K562 (cell line): ENCODE measurements around the gene BLOC1S4. TPM values are rescaled to one million over a fixed set of nuclear protein-coding genes. Genes with fewer than 3 reads are reported as not detected.

Experiments
- ADNP ChIP-seq: fragments of 200-800 bp; sonication (Bioruptor generic); IDR thresholded peaks from 2 replicates; pipeline ENCODE4 v1.6.1; 2016; ENCODE audit warnings: missing genetic modification characterization, missing compliant biosample characterization
- ARHGAP35 ChIP-seq: fragments of 450-650 bp; IDR thresholded peaks from 2 replicates; pipeline ENCODE4 v1.6.1; 2018; ENCODE audit not compliant: partially characterized antibody
- CTBP1 ChIP-seq: fragments of 450-650 bp; IDR thresholded peaks from 2 replicates; pipeline ENCODE4 v1.6.1; 2016; ENCODE audit warnings: borderline replicate concordance
- DDX20 ChIP-seq: fragments of 450-650 bp; IDR thresholded peaks from 2 replicates; pipeline ENCODE4 v1.6.1; 2016; ENCODE audit warnings: missing genetic modification characterization, low read depth, mild to moderate bottlenecking, missing compliant biosample characterization, moderate library complexity
- FOXK2 ChIP-seq, 2 experiments: fragments of 450-650 bp; IDR thresholded peaks in 1 of 2; conservative IDR thresholded peaks in 1 of 2; 2 replicates each; pipeline ENCODE4 v1.6.1; 2016; ENCODE audit warnings: low read depth in 2 of 2, mild to moderate bottlenecking in 1 of 2
- GATAD2A ChIP-seq: fragments of 450-650 bp; IDR thresholded peaks from 2 replicates; pipeline ENCODE4 v1.6.1; 2017
- MAZ ChIP-seq, 2 experiments: fragments of 450-650 bp in 1 of 2; sonication (generic) in 1 of 2; formaldehyde crosslinking; IDR thresholded peaks in 1 of 2; conservative IDR thresholded peaks in 1 of 2; 2 replicates each; pipeline versions ENCODE4 v1.4.0 to v1.5.0; 2020; ENCODE audit warnings: mild to moderate bottlenecking in 1 of 2, missing genetic modification reagents in 1 of 2
- NRF1 ChIP-seq, 2 experiments: fragments of 450-650 bp; IDR thresholded peaks in 1 of 2; conservative IDR thresholded peaks in 1 of 2; 2 replicates each; pipeline ENCODE4 v1.6.1; 2014; ENCODE audit warnings: mild to moderate bottlenecking in 2 of 2
- NUFIP1 ChIP-seq: fragments of 450-650 bp; IDR thresholded peaks from 2 replicates; pipeline ENCODE4 v1.6.1; 2018; ENCODE audit not compliant: partially characterized antibody
- POLR3G ChIP-seq: IDR thresholded peaks from 2 replicates; pipeline ENCODE4 v1.6.1; 2011; ENCODE audit not compliant: insufficient read length, insufficient replicate concordance; ENCODE audit errors: extremely low read depth
- PTBP1 ChIP-seq: fragments of 200-400 bp; formaldehyde crosslinking; IDR thresholded peaks from 2 replicates; pipeline ENCODE4 v1.6.1; 2017; ENCODE audit warnings: low read depth, low read length
- PYGO2 ChIP-seq: fragments of 450-650 bp; IDR thresholded peaks from 2 replicates; pipeline ENCODE4 v1.6.1; 2016; ENCODE audit warnings: mild to moderate bottlenecking, missing genetic modification characterization, moderate library complexity, missing compliant biosample characterization
- RBM22 ChIP-seq: fragments of 200-400 bp; formaldehyde crosslinking; IDR thresholded peaks from 2 replicates; pipeline ENCODE4 v1.6.1; 2018; ENCODE audit warnings: low read length, low read depth; ENCODE audit not compliant: poor library complexity, severe bottlenecking
- SPI1 ChIP-seq: IDR thresholded peaks from 2 replicates; pipeline ENCODE4 v1.6.1; 2011; ENCODE audit warnings: low read depth, low read length, control low read depth, borderline replicate concordance
- TAF15 ChIP-seq: fragments of 200-400 bp; formaldehyde crosslinking; IDR thresholded peaks from 2 replicates; pipeline ENCODE4 v1.6.1; 2017; ENCODE audit warnings: mild to moderate bottlenecking, low read depth, low read length, moderate library complexity
- TBP ChIP-seq: optimal IDR thresholded peaks from 2 replicates; pipeline ENCODE3; 2011; ENCODE audit warnings: low read depth, low read length, improper control_type of control experiment
- TEAD4 ChIP-seq, 2 experiments: sonication (generic) in 1 of 2; formaldehyde crosslinking in 1 of 2; IDR thresholded peaks; 2 replicates each; pipeline versions ENCODE4 v1.6.1 to v1.8.0; 2012 to 2022; ENCODE audit warnings: borderline replicate concordance in 1 of 2, inconsistent platforms in 1 of 2, low read length in 1 of 2, mild to moderate bottlenecking in 1 of 2, missing genetic modification reagents in 1 of 2
- ZBTB17 ChIP-seq: fragments of 450-650 bp; formaldehyde crosslinking; IDR thresholded peaks from 2 replicates; pipeline ENCODE4 v1.4.0; 2020; ENCODE audit warnings: mild to moderate bottlenecking
- ZFPM2 ChIP-seq: fragments of 250-450 bp; sonication (Bioruptor Pico); IDR thresholded peaks from 2 replicates; pipeline ENCODE4 v1.5.1; 2022; ENCODE audit warnings: mild to moderate bottlenecking
- polyA plus RNA-seq, 8 experiments: library from polyadenylated mRNA; depleted of rRNA in 4 of 8; stranded (reverse) in 5 of 8; unstranded in 3 of 8; fragments of >200 nt; fragmentation: Nextera tagmentation in 2 of 8; fragmentation: Illumina TruSeq in 1 of 8; extraction: Ambion mirVana in 2 of 8; extraction: Trizol in 1 of 8; gene quantifications; 2 replicates each; pipeline versions ENCODE4 v1.2.1 to v1.2.3, GENCODE V29; 2011 to 2014; ENCODE audit warnings: inconsistent platforms in 1 of 8, missing spikeins in 1 of 8
- total RNA-seq, 7 experiments: library from RNA; depleted of rRNA in 6 of 7; stranded (reverse); fragments of >200 nt in 6 of 7; fragmentation: Illumina TruSeq in 2 of 7; extraction: Trizol in 2 of 7; gene quantifications; 2 replicates each; pipeline versions ENCODE4 v1.2.1 to v1.2.3, GENCODE V29; 2011 to 2021; ENCODE audit warnings: low replicate concordance in 1 of 7
- TF ChIP-seq, protein P1 (sequence below): fragments of 250-450 bp; sonication (Bioruptor Pico); IDR thresholded peaks from 2 replicates; pipeline ENCODE4 v1.4.0; 2020; ENCODE audit warnings: mild to moderate bottlenecking, moderate library complexity
- TF ChIP-seq, protein P2 (sequence below), 3 experiments: IDR thresholded peaks in 2 of 3; conservative IDR thresholded peaks in 1 of 3; 2 replicates each; pipeline ENCODE4 v1.5.1; 2011 to 2012; ENCODE audit warnings: low read length in 3 of 3, mild to moderate bottlenecking in 3 of 3, control low read depth in 2 of 3, improper control_type of control experiment in 1 of 3, inconsistent platforms in 1 of 3, low read depth in 1 of 3, mixed read lengths in 1 of 3, moderate library complexity in 1 of 3; ENCODE audit not compliant: insufficient read depth in 2 of 3

The BLOC1S4 gene
- total and polyA plus RNA-seq, 9 of the 15 experiments (the other 6 are each of a cell fraction or from before 2014, with no cell fraction given) = 3.1 to 31.6 (median 11.2) TPM

DNA sequence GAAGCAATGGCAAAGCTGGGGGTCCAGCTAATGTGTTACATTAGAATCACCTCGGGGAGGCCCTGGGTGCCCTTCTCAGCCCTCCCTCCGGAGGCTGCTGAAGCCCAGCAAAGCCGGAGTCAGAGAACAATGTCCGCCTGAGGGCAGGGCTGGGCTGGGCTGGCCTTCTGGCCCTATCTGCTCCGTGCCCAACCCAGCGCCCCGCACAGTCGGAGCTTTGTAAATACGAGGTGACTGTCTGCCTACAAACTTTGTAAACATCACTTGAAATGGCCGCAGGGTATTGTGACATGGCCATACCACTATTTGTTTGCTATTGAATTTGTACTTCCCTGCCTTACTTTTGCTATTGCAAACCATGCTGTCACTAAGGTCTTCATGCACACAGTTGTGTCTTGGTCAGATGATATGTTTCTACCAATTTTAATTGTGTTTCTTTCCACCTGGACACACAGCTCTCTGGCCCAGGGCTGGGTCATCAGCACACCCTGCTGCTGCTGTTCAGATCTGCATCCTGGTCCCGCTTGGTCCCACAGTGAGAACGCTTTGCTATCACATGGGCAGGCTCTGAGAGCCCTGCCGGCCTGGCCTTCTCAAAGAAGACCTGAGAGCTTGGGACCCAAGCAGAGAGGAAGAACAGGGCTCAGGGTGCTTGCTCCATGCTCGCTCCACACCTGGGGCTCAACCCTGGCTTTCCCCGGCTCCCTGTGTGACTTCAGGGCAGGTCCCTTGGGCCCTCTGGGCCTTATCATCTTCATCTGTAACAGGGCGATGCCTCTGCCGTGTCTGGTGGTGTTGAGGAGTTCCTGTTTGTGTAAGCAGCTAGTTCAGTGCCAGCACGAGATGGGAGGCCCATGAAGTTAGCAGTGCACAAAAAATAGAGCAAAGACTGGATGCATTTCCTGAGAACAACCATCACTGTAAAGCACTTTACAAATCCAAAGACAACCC is 20.0 kb upstream of the BLOC1S4 start (continued):
- TF ChIP-seq TAF15 (no peak), TBP (peak; percentile 15), ADNP (tag) (no peak), RBM22 (no peak), FOXK2 (conservative IDR thresholded peaks at IDR 0.05 in 1 of 2, IDR thresholded peaks at IDR 0.05 in 1 of 2; ENCODE audit: low read depth in 2 of 2) (peak; percentile 57 to 73; a peak in 3 of 4 replicates), ZBTB17 (no peak), DDX20 (tag) (no peak), NUFIP1 (no peak), SPI1 (peak; percentile 50; the same call in 1 of the 2 replicates), PYGO2 (no peak), TEAD4 (IDR thresholded peaks at IDR 0.05; ENCODE audit: low read length) (0 out of 2 replicates have a peak, but pooled peaks have one; percentile 14), TEAD4 (CRISPR knock-in tag; IDR thresholded peaks at IDR 0.05; ENCODE audit: borderline replicate concordance) (no peak), GATAD2A (no peak), ZFPM2 (CRISPR knock-in tag) (no peak), POLR3G (no peak), MAZ (CRISPR knock-in tag; conservative IDR thresholded peaks at IDR 0.05 in 1 of 2, IDR thresholded peaks at IDR 0.05 in 1 of 2) (0 out of 4 replicates have a peak, but pooled peaks of 1 of the 2 experiments have one; percentile 17), NRF1 (conservative IDR thresholded peaks at IDR 0.05 in 1 of 2, IDR thresholded peaks at IDR 0.05 in 1 of 2) (peak in 1 of 2 experiments; percentile 15; a peak in 1 of 4 replicates), PTBP1 (no peak), ARHGAP35 (no peak), CTBP1 (0 out of 2 replicates have a peak, but pooled peaks have one; percentile 26)
- TF ChIP-seq, protein P1, sequence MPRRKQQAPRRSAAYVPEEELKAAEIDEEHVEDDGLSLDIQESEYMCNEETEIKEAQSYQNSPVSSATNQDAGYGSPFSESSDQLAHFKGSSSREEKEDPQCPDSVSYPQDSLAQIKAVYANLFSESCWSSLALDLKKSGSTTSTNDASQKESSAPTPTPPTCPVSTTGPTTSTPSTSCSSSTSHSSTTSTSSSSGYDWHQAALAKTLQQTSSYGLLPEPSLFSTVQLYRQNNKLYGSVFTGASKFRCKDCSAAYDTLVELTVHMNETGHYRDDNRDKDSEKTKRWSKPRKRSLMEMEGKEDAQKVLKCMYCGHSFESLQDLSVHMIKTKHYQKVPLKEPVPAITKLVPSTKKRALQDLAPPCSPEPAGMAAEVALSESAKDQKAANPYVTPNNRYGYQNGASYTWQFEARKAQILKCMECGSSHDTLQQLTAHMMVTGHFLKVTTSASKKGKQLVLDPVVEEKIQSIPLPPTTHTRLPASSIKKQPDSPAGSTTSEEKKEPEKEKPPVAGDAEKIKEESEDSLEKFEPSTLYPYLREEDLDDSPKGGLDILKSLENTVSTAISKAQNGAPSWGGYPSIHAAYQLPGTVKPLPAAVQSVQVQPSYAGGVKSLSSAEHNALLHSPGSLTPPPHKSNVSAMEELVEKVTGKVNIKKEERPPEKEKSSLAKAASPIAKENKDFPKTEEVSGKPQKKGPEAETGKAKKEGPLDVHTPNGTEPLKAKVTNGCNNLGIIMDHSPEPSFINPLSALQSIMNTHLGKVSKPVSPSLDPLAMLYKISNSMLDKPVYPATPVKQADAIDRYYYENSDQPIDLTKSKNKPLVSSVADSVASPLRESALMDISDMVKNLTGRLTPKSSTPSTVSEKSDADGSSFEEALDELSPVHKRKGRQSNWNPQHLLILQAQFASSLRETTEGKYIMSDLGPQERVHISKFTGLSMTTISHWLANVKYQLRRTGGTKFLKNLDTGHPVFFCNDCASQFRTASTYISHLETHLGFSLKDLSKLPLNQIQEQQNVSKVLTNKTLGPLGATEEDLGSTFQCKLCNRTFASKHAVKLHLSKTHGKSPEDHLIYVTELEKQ (CRISPR knock-in tag) = no peak
- TF ChIP-seq, protein P2, sequence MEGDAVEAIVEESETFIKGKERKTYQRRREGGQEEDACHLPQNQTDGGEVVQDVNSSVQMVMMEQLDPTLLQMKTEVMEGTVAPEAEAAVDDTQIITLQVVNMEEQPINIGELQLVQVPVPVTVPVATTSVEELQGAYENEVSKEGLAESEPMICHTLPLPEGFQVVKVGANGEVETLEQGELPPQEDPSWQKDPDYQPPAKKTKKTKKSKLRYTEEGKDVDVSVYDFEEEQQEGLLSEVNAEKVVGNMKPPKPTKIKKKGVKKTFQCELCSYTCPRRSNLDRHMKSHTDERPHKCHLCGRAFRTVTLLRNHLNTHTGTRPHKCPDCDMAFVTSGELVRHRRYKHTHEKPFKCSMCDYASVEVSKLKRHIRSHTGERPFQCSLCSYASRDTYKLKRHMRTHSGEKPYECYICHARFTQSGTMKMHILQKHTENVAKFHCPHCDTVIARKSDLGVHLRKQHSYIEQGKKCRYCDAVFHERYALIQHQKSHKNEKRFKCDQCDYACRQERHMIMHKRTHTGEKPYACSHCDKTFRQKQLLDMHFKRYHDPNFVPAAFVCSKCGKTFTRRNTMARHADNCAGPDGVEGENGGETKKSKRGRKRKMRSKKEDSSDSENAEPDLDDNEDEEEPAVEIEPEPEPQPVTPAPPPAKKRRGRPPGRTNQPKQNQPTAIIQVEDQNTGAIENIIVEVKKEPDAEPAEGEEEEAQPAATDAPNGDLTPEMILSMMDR (IDR thresholded peaks at IDR 0.05 in 2 of 3, conservative IDR thresholded peaks at IDR 0.05 in 1 of 3; ENCODE audit: insufficient read depth in 2 of 3, low read depth in 1 of 3, low read length in 3 of 3) = peak; percentile 34 to 42 (median 40); a peak in 4 of 6 replicates
